ENCODE results near the gene PRR9.
"Not testable (repeated sequence)": the region's sequence is repeated elsewhere in the genome, so short reads cannot be mapped to it uniquely, and the experiment has no call there.

Gene PRR9, protein sequence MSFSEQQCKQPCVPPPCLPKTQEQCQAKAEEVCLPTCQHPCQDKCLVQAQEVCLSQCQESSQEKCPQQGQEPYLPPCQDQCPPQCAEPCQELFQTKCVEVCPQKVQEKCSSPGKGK

DNA sequence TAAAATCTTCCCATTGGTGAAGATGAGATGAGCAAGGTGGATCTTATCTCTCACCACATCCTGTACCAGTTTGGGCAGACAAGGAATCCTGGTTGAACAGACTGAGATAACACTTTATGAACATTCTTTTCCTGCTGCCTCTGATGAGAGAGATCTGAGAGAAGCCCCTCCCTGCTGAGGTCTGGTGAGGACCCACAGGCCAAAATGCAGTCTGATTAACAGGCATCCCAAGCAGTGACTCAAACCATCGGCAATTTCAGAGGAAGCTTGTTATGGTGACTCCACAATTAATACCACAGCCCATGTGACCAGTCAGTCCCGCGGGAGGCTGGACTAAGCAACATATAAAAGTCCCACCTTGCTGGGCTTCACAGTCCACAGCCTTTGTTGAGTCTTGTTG, at the start of gene PRR9:
TSS of gene PRR9 (plus strand) at position 373 of the 400 bp plus-strand sequence. CDS start 561 bp downstream, outside the sequence.
- no peak for DNase-seq

DNA sequence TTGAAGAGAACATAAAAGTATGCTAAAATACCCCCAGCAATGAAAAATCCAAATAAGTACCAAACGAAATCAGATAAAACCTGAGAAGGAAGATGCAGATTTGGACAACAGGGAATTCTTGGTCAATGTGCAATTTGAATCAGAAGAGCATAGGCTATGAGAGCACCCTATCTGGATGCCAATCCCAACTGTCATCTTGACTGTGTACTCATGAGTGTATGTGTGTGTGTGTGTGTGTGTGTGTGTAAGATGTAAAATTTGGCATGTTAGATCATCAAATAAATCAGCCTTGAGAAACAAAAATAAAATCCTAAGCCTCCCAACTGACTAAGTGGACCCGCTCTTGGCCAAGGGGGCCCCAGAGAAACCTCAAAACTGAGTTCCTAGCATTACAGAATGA, 48.7 kb upstream of the PRR9 start:
- no peak for DNase-seq

DNA sequence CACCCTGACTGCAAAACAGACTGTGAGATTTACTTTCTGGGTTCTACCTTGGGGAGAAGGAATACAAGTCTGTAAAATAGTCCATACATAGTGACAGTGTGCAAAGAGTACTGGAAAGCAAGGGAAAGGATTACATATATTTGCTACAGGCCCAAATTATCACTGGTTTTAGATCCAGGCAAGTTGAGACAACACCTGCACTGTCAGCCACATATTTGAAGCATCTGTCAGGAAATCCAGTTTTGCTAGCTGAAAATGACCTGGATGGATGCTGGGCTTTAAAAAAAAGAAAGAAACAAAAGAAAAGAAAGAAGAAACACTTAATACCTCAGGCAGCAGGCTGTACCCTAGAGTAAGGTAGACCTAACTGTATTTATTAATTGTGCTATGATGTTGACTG, 42.8 kb upstream of the PRR9 start:
- no peak for DNase-seq

DNA sequence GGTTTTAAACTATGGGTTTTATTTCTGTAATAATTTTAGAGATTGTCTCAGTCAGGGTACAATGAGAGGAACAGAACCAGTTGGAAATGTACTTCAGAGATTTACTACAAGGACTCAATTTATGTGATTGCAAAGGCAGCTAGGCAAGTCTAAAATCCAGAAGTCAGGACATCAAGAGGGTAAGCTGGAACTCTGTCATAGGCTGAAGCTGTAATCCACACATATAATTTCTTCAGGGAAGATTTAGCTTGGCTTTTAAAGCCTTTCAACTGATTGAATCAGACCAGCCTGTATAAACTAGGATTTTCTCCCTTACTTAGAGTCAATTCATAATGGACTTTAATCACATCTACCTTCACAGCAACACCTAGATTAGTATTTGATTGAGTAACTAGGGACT, 38.5 kb upstream of the PRR9 start:
- no peak for DNase-seq

DNA sequence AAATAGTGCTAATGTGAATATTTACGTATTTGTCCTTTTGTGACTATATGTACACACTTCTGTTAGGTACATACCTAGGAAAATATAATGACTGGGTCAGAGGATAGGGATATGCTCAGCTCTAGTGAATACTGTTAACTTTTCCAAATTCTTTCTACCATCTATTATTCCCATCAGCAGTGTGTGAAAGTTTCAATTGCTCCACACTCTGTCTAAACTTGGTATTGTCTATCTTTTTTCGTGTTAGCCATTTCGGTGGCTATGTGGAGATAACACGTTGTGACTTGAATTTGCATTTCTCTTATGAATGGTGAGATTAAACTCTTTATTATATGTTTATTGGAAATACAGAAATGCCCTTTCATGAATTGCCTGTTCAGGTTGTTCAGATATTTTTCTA, 36.8 kb upstream of the PRR9 start:
- no peak for DNase-seq

DNA sequence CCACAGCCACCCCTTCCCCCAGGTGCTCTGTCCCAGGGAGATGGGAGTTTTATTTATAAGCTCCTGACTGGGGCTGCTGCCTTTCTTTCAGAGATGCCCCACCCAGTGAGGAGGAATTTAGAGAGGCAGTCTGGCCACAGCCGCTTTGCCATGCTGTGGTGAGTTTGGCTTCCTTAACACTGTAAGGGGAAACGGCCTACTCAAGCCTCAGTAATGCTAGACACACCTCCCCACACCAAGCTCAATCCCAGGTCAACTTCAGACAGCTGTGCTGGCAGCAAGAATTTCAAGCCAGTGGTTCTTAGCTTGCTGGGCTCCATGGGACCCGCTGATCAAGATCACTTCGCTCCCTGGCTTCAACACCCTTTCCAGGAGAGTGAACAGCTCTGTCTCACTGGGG, 29.1 kb upstream of the PRR9 start:
- DNase-seq: not testable (repeated sequence)

DNA sequence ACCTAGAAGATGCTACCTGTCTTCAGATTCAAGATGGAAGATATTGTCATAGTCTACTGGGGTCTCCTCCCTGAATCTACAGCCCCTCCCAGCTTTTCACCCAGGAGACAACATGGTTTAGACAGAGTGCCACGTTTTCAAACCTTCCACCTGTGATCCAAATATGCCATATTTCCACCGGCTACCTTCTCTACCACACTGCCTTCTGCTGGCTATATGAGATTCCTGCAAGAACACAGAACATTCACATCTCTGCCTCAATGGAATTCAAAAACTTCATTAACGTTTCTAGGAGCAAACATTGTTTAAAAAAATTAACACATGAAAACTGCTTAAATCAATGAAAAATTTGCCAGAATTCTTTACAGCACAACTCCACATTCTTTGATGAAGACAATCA, 27.0 kb upstream of the PRR9 start:
- DNase-seq: no peak

DNA sequence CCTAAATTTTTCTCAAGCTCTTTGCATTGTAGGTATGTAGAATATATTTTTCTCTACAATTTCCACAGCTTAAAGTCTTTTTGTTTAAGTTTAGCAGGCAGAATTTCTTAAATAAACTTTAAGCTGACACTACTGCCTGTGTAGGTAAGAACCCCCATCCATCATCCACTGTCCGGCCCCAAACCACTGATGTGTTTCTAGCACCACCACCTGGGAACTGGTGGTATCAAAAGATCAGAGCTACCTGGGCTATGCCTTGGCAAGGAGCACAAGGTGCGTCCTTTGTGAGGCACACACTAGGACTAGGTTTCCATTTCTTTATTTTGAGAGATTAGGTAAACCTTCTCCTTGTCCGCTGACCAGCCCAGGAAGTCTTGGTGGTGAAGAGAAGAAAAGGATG, 24.7 kb upstream of the PRR9 start:
- DNase-seq: no peak

DNA sequence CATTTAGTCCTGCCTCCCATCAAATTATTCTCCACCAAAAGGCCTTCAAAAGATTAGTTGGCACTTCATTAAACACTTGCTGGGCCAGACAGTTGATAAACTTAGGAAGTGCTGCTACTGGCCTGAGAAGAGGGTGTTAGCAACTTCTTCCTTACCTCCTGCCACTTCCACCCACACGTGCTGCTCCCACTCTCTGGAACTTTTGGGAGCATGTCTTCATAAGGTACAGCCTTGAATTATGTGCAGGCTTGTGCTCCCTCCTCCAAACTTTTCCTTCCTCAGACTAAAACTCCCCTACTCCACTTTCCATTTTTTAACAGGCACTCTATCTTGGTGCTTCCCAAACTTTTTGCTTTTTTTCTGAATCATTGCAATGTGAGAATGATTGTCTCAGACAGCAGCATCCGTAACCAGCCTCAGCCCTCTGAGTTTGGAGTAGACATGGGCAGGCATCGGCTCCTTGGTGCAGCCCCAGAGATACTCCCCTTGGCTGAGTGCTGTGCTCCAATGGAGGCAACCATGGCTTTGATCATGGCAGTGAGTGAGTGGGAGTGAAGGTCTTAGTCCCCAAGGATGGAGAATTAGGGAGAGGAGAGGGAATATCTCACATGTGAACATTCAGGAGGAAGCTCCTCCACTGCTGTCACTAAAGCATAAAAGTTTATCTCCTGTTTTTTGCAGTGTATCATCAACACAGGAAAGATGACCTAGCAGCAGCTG, 22.9 kb upstream of the PRR9 start:
- DNase-seq: no peak

DNA sequence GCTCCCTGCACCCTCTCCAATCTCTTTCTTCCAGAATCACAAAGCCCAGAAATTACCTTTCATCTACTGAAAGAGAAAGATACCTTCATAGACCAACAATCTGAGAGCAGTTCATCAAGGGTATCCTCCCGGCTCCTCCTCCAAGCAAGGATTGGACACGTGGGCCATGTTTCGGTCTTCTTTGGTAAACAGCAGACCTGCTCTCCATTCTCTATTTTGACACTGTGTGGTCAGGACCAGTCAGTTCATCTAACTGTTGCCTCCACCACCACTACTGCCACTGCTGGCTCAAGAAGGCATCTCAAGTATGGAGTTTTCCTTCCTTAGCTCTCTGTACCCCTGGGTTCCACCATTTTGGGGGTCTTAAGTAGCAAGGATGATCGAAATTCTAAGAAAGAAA, 22.2 kb upstream of the PRR9 start:
- no peak for DNase-seq

DNA sequence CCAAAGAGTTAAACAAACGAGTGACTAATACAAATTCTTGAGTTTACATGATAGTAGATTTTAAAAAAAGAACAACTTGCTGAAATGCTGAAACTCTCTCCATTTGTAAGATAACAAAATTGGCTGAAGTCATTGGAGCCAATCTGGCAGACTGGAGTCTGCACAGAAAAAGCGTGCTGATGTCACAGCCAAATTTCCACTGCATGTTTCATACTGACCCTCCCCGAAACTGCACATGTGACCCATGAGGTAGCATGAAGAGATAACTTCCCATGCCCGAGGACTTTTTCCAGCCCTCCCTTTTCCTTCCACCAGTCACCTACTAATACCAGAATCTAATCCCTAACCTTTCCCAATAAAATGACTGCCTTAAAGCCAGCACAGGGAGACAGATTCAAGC, 15.4 kb upstream of the PRR9 start:
- no peak for DNase-seq

DNA sequence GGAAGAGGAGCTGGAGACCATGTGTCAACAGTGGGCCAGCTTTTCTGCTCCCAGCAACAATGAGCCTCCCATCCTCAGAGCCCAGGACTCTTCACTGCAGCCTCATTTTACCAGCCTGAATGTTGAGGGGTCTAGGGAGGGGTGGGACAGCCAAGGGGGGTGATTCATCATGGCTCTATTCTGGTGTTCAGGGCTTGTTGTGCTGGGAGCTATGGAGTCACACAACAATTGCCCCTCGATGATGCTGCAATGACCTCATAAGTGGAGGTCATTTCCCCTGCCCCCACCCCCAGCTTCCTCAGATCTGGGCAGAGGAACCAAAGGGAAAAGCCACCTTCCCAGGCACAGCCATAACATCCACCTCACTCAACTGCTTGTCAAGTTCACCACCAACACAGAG, 14.3 kb upstream of the PRR9 start, which contains the start of gene LELP1:
TSS of gene LELP1 (plus strand) at position 301 of the 400 bp plus-strand sequence. CDS start 1,278 bp downstream, outside the sequence.
- no peak for DNase-seq

DNA sequence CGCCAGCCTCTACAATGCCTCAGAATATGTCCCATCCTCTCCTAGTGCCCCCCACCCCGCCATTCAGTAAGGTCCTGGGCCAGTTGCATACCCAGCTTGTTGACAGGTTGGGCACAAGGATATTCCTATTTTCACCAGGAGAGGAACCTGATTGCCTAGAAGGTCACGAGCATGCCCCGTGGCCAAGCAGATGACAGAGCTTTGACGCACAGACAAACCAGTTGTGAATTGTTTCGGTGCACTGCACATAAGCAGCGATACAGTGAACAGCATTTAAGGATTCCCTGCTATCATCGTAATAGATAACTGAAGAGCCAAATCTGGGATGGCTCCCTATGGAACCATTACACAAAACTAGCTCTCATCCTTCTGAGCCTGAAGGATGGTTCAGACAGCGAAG, 10.8 kb upstream of the PRR9 start:
- DNase-seq: no peak

DNA sequence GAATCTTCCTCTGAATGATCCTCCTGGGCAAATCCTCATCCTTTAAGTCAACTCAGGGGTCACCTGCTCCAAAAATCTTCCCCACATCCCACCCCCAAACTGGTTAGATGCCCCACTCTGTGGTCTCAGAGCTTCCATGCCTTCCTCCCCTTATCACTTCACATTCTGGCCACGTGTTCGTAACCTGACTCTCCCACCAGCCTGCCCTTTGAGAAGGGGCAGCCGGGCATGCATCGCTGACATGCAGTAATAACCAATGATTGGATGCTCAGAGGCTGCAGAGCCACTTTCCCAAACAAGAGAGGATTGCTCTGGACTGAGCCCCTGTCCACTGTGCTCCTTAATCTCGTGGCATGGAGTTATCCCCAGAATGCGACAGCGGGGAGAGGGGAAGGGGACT, 7.2 kb upstream of the PRR9 start:
- no peak for DNase-seq

DNA sequence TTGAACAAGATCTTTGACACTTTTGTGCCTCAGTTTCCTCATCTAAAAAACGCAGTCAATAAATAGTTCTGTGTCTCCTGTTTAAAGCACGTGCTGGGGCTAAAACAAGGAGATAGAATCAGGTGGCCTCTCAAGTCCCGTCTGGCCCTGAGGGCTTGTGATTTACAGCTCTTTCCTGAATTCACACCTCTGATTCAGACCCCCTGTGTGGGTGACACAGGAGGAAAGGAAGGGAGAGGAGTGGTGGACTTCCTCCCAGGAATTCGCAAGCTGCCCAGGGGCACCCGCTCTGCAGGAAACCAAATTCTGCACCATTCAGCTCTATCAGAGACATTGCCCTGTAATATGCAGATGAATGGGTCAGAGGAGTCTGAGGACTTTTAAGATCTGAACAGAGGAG, 5.2 kb upstream of the PRR9 start:
- no peak for DNase-seq

DNA sequence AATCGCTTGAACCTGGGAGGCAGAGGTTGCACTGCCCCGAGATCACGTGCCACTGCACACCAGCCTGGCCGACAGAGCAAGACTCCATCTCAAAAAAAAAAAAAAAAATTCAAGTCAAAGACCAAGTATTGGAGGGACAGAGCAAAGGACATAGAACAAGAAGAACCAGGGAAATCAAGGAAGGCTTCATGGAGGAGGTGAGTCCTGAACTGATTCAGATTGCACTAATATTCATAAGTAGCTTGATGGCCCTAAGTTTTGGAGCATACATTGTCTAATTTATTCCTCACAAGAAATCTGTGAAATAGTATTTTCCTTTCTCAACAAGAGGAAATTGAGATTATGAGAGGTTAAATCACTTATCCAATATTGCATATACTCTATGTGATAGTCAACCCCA, 3.9 kb upstream of the PRR9 start:
- no peak for DNase-seq

DNA sequence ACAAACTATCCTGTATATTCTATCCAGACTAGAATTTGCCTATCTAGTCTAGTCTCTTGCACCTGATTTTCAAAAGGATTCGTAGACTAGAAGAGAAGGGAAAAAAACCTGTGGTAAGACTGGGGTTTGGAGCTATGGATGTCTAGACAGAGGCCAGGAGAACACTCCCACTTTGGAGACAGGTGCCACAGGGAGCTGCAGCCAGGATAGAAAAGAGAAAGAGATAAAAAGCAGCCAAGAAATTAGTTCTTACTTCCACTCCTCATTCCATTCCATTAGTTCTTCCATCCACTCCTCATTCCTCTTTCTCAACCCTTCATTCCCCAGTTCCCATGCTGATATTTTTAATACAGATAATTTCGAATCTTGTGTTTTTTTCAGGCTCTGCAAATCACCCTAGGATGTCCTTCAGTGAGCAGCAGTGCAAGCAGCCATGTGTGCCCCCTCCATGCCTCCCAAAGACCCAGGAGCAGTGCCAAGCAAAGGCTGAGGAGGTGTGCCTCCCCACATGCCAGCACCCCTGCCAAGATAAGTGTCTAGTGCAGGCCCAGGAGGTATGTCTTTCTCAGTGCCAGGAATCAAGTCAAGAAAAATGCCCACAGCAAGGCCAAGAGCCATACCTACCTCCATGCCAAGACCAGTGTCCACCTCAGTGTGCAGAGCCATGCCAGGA, 496 bp downstream of the PRR9 start:
- no peak for DNase-seq

DNA sequence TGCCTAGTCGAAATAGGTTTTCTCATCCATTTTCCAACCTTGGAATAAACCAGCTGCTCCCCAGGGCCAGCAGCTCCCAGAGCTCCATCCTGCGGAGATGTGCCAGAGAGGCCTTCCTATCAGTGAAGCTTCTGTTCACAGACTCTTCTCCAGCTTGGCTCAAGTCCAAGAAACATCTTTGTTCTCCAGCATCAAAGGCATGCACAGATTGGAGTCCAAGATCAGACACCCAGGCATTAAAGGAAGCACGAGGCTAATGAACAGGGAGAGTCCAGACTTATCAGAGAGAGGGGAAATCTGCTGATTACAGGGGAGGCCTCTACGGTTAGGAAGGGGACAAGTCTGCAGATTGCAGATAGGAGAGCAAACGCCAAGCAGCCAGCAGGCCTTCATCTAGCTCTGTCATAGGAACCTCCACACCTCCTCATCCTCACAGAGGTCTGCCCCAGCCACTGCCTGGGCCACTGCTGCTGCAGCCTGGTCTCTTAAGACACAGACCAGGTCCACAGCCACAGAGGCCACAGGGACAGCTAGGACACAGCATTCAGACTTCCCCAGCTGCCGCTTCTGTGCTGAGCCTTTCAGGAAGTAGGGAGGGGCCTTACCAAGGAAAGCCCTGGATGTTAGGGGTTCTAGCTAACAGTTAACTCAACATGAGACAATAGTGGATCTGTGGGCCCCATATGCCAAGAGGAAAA, 3.4 kb downstream of the PRR9 start:
- no peak for DNase-seq

DNA sequence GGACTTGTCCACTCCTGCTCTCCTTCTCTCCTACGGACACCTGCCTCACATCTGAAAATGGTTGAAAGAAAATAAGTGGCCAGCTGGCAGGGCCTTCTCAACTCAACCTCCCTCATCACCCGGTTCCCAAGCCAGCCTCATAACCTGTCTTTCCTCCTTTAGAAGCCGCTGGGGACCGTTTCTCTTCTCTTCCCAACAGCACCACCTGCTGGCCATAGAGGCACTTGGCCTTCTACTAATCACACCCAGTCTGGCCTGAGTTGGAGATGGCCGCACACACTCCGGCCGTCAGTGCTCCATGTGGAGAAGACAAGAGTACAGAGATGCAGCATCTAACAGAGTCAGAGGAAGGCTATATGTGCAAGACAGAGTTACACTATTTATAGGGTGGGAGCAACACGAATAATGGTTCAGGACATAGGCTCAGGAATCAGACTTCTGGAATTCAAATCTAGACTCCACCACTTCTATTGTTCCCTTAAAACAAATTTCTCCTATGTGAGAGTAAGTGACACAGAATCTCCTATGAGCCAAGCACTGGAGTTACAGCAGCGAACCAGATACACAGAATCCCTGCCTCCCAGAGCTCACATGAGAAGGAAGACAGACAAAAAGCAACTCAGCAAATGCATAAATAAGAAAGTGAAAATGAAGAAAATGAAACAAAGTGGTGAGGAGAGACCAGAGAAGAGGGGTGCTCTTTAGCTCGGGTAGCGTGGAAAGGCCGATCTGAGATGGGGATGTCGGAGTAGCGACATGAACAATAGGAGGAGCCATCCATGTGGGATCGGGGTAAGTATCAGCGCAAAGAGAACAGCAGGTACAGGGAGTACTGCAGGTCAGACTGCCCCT, 5.9 kb downstream of the PRR9 start:
- not testable (repeated sequence) for DNase-seq

DNA sequence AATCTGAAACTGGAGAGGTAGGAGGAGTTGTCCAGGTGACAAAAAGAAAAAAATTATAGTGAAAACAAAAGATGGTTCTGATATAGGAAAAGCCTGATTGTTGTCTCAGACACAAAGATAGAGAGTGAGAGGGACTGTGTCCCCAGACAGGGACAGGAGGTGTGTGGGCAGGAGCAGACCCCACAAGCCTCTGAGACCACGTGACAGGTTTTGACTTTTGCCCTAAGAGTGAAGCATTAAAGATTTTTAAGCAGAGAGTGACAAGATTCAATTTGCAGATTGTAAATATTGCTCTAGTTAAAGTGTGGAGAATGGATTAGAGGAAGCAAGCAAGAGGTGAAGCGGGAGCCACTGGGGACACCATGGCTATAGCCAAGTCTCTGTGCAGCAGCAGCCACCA, 10.4 kb downstream of the PRR9 start:
- no peak for DNase-seq

DNA sequence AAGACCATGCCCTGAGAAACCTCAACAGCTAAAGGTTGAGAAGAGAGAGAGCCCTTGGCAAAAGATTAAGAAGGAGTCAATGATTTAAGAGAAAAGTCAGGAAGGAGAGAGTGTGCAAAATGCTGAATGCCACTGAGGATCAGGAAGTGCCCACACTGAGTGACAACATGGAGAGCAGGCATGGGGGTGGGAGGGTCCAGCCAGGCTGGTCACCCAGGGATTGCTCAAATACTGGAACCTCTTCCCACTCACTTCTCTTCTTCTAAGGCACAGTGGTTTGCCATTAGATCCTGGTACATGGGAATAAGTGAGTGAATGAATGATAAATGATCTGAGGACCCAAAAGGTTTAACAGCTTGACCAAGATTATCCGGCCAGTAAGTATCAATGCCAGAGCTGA, 11.1 kb downstream of the PRR9 start:
- no peak for DNase-seq

DNA sequence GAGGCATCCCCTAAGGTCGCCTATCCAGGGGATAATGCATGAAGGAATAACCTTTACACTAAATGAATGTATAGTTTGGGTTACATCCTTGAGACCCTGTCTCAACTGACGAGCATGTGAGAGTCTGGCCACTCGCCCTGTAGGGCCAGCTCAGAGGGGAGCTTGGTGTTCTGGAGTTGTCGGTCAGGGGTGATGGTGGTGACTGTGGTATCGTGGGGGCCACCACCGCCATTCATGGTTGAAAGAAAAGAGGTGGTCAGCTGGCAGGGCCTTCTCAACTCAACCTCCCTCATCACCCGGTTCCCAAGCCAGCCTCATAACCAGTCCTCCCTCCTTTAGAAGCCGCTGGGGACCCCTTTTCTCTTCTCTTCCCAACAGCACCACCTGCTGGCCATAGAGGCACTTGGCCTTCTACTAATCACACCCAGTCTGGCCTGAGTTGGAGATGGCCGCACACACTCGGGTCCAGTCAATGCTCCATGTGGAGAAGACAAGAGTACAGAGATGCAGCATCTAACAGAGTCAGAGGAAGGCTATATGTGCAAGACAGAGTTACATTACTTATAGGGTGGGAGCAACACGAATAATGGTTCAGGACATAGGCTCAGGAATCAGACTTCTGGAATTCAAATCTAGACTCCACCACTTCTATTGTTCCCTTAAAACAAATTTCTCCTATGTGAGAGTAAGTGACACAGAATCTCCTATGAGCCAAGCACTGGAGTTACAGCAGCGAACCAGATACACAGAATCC, 11.9 kb downstream of the PRR9 start:
- not testable (repeated sequence) for DNase-seq

Measured in T1000 (cell line).